Gastrocnemius medialis (tissue), 4 donors: ENCODE data around the gene AFDN. TPM values are rescaled to one million over a fixed set of nuclear protein-coding genes. Genes with fewer than 3 reads are reported as not detected.

Experiments
- ATAC-seq, 2 donors: fragments of 150-250 bp; one replicate each; pipeline ENCODE4 v1.9.1; 2016
- DNase-seq, 2 donors: peaks; one replicate each; pipeline ENCODE4 v3.0.0-alpha.2; 2019
- H3K27ac ChIP-seq, 4 donors: fragments of 200-600 bp; sonication (generic); 1 replicate in 1 of 4; 2 replicates in 3 of 4; pipeline ENCODE4 v1.5.1; 2016 to 2018; ENCODE audit warnings: mild to moderate bottlenecking in 2 of 4, moderate library complexity in 1 of 4
- H3K27me3 ChIP-seq, 3 donors: fragments of 200-600 bp; sonication (generic) in 2 of 3; 1 replicate in 1 of 3; 2 replicates in 2 of 3; pipeline versions ENCODE4 v1.5.1 to v1.6.0; 2016 to 2019; ENCODE audit warnings: mild to moderate bottlenecking in 1 of 3, moderate library complexity in 1 of 3
- H3K36me3 ChIP-seq, 2 donors: fragments of 200-600 bp; sonication (generic) in 1 of 2; one replicate each; pipeline ENCODE4 v1.5.1; 2017 to 2018
- H3K4me1 ChIP-seq, 2 donors: fragments of 200-600 bp; sonication (generic) in 1 of 2; one replicate each; pipeline ENCODE4 v1.5.1; 2016 to 2017; ENCODE audit warnings: mild to moderate bottlenecking in 2 of 2
- H3K4me3 ChIP-seq, 4 donors: fragments of 200-600 bp; sonication (generic) in 3 of 4; 1 replicate in 1 of 4; 2 replicates in 3 of 4; pipeline ENCODE4 v1.5.1; 2016 to 2019; ENCODE audit warnings: mild to moderate bottlenecking in 2 of 4
- H3K9me3 ChIP-seq, 3 donors: fragments of 200-600 bp; sonication (generic) in 2 of 3; 1 replicate in 1 of 3; 2 replicates in 2 of 3; pipeline ENCODE4 v1.5.1; 2016 to 2019
- POLR2A ChIP-seq, 2 donors: fragments of 450-650 bp; IDR thresholded peaks; one replicate each; pipeline ENCODE4 v1.6.1; 2017; ENCODE audit warnings: antibody characterized with exemption in 2 of 2, mild to moderate bottlenecking in 2 of 2, moderate library complexity in 2 of 2
- in situ Hi-C, 4 donors: fragments of 200-750 bp; cut with MboI; loops; one replicate each; pipeline versions ENCODE4 v1.15.0 to v1.8.0; 2017; ENCODE audit warnings: low sequenced_read_pairs in 4 of 4
- intact Hi-C: fragments of 100-400 bp; cut with DNase I; formaldehyde crosslinking; loops from one replicate; pipeline ENCODE4 v1.15.1; 2023; ENCODE audit warnings: low total_unique reads
- total RNA-seq, 4 donors: library from RNA; depleted of rRNA; stranded (reverse); fragments of >200 nt; gene quantifications; one replicate each; pipeline versions ENCODE4 v1.1.0 to v1.2.3, GENCODE V29; 2016
- TF ChIP-seq, protein P1 (sequence below), 5 experiments: fragments of 450-650 bp in 3 of 5; fragments of 200-600 bp in 2 of 5; sonication (generic) in 2 of 5; IDR thresholded peaks in 4 of 5; conservative IDR thresholded peaks in 1 of 5; 1 replicate in 4 of 5; 2 replicates in 1 of 5; pipeline ENCODE4 v1.5.1; 2016 to 2019; ENCODE audit warnings: antibody characterized with exemption in 5 of 5, mild to moderate bottlenecking in 3 of 5, moderate library complexity in 3 of 5

AFDN gene
- total RNA-seq, 4 donors from 2014 or later: 22.2 to 66.0 (median 30.0) TPM

DNA sequence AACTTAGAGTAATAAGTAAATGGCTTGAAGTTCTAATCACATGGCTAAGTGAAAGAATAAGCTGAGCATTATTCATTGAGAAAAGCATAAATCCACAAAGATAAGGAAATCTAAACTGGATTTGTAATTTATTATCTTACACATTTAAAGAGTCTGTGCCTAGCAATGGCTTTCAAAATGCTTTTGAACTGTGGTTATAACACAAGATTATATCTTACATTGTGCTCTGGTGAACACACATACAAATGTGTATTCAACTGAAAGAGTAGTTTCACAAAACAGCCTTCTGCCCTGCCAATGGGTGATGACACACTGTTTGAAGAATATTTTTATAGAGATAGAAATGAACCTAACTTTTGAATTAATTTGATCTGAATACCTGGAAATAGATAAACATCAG is 83.3 kb downstream of the AFDN start:
- Histone ChIP-seq H3K36me3 (peaks cover 0 to 39% of the 10 kb centered on the region in 2 donors), H3K4me3 (no peak overlapping the region), H3K9me3 (no peaks in the 10 kb centered on the region), H3K27me3 (no peaks in the 10 kb centered on the region), H3K27ac (no peak overlapping the region), H3K4me1 (peaks cover 0 to 10% of the 10 kb centered on the region in 2 donors)
- no peak for TF ChIP-seq POLR2A (IDR thresholded peaks at IDR 0.05)
- TF ChIP-seq, protein P1, sequence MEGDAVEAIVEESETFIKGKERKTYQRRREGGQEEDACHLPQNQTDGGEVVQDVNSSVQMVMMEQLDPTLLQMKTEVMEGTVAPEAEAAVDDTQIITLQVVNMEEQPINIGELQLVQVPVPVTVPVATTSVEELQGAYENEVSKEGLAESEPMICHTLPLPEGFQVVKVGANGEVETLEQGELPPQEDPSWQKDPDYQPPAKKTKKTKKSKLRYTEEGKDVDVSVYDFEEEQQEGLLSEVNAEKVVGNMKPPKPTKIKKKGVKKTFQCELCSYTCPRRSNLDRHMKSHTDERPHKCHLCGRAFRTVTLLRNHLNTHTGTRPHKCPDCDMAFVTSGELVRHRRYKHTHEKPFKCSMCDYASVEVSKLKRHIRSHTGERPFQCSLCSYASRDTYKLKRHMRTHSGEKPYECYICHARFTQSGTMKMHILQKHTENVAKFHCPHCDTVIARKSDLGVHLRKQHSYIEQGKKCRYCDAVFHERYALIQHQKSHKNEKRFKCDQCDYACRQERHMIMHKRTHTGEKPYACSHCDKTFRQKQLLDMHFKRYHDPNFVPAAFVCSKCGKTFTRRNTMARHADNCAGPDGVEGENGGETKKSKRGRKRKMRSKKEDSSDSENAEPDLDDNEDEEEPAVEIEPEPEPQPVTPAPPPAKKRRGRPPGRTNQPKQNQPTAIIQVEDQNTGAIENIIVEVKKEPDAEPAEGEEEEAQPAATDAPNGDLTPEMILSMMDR (IDR thresholded peaks at IDR 0.05 in 4 of 5, conservative IDR thresholded peaks at IDR 0.05 in 1 of 5): no peak
- DNase-seq (no peak), ATAC-seq (no peak)
- intact Hi-C loops: no loop called here
- in situ Hi-C loops: loop anchor here in 2 of 4 donors (25.0 kb wide), 2 partner anchors 202 to 227 kb away; no protein-coding TSS in a partner anchor

DNA sequence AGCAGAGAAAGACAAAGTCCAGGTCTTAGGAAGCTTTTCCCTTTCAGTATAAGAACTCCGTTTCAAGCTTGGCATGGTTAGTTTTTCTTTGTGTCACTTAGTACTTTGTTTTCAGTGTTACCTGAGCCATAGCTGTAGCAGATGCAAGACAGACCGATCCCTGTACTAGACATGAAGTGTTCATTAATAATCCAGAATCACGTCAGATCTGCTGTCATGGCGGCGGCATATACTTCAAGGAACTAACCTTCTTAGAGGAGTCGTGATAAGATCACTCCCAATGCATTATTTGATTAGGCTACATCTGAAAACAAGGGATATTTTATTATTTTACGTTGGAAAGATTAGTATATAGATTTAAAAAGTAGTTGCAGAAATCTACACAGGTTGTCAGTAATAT is 83.9 kb downstream of the AFDN start:
- peaks cover 0 to 10% of the 10 kb centered on the region in 2 donors for H3K4me1 ChIP-seq
- no peak for ATAC-seq
- intact Hi-C loops (no loop called here), in situ Hi-C loops (loop anchor here in 2 of 4 donors (25.0 kb wide), 2 partner anchors 202 to 227 kb away; no protein-coding TSS in a partner anchor)
- no peaks in the 10 kb centered on the region for H3K27me3 ChIP-seq
- no peaks in the 10 kb centered on the region for H3K9me3 ChIP-seq
- H3K4me3 ChIP-seq: no peak overlapping the region
- H3K36me3 ChIP-seq: peaks cover 0 to 39% of the 10 kb centered on the region in 2 donors
- TF ChIP-seq, protein P1 (IDR thresholded peaks at IDR 0.05 in 4 of 5, conservative IDR thresholded peaks at IDR 0.05 in 1 of 5): no peak
- no peak for TF ChIP-seq POLR2A (IDR thresholded peaks at IDR 0.05)
- H3K27ac ChIP-seq: no peak overlapping the region
- DNase-seq: no peak

DNA sequence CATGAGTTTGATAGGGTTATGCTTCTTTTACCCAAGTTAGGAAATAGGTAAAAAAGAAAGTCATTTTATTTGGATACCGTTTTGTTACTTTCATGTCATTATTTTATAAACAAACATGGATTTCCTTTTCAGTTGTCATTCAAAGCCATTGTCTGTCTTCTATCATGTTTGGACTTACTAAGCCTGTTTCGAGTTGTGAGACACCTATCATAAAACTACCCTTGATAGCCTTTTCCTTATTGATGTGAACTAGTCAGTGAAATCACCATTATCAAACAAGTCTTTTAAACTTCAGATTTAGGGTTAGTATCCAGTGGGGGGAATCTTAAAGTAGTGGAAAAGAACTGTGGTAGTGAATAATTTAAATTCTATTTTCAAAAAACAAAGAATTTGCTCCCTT is 85.8 kb downstream of the AFDN start:
- peaks cover 0 to 53% of the 10 kb centered on the region in 2 donors for H3K36me3 ChIP-seq

DNA sequence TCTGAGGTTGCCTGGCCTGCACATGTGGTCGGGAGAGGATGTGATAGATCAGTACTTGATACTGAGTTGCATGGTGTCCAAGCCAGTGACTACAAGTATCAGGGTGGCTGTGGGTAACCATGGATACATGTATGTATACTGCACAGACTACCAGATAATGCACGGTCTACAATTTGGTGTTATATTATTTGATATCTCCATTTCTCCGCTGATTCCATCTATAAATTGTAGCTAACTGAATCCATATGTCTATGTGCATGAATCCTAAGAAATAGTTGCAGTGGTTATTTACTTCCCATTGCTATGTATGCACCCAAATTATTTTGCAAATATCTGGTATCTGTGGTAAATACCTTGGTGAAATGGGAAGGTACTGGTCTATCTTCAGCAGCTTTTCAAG is 87.0 kb downstream of the AFDN start:
- H3K36me3 ChIP-seq: peaks cover 0 to 65% of the 10 kb centered on the region in 2 donors
- DNase-seq (no peak), ATAC-seq (no peak)
- no peaks in the 10 kb centered on the region for H3K9me3 ChIP-seq
- H3K27me3 ChIP-seq: no peaks in the 10 kb centered on the region
- in situ Hi-C loops: loop anchor here in 2 of 4 donors (25.0 kb wide), 2 partner anchors 199 to 224 kb away; no protein-coding TSS in a partner anchor
- no peaks in the 10 kb centered on the region for H3K4me1 ChIP-seq
- no peak for TF ChIP-seq POLR2A (IDR thresholded peaks at IDR 0.05)
- no peak overlapping the region for H3K4me3 ChIP-seq
- intact Hi-C loops: no loop called here
- H3K27ac ChIP-seq: no peak overlapping the region

More for the DNA sequence above, 85.8 kb downstream of the AFDN start:
- Histone ChIP-seq H3K4me3 (no peak overlapping the region), H3K9me3 (no peaks in the 10 kb centered on the region), H3K27ac (no peak overlapping the region), H3K4me1 (peaks cover 0 to 5% of the 10 kb centered on the region in 2 donors), H3K27me3 (no peaks in the 10 kb centered on the region)
- intact Hi-C loops (no loop called here), in situ Hi-C loops (loop anchor here in 2 of 4 donors (25.0 kb wide), 2 partner anchors 200 to 225 kb away; no protein-coding TSS in a partner anchor)
- no peak for DNase-seq
- ATAC-seq: no peak
- TF ChIP-seq, protein P1 (IDR thresholded peaks at IDR 0.05 in 4 of 5, conservative IDR thresholded peaks at IDR 0.05 in 1 of 5): no peak
- TF ChIP-seq POLR2A (IDR thresholded peaks at IDR 0.05): no peak

DNA sequence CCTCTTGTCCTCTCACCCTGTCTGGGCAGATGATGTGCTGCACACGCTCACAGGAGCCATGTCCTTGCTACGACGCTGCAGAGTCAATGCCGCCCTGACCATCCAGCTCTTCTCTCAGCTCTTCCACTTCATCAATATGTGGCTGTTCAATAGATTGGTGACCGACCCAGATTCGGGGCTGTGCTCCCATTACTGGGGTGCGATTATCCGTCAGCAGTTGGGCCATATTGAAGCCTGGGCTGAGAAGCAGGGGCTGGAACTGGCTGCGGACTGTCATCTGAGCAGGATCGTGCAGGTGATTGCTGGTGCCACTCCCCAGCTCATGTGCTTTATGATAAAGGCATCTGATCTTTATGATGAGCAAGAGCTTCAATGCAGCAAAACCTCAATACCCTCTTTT is 88.4 kb downstream of the AFDN start:
- intact Hi-C loops: no loop called here
- in situ Hi-C loops: loop anchor here in 2 of 4 donors (25.0 kb wide), 2 partner anchors 197 to 222 kb away; no protein-coding TSS in a partner anchor

More for the DNA sequence above, 88.4 kb downstream of the AFDN start:
- TF ChIP-seq, protein P1 (IDR thresholded peaks at IDR 0.05 in 4 of 5, conservative IDR thresholded peaks at IDR 0.05 in 1 of 5): no peak
- no peak for TF ChIP-seq POLR2A (IDR thresholded peaks at IDR 0.05)
- Histone ChIP-seq H3K4me1 (no peaks in the 10 kb centered on the region), H3K9me3 (no peaks in the 10 kb centered on the region), H3K27me3 (no peaks in the 10 kb centered on the region), H3K27ac (no peak overlapping the region), H3K36me3 (peaks cover 0 to 71% of the 10 kb centered on the region in 2 donors), H3K4me3 (no peak overlapping the region)
- ATAC-seq: no peak
- DNase-seq: no peak
